Tibial artery (tissue), 4 donors: ENCODE results near the gene SSRP1.

Source experiments
- DNase-seq, 2 donors: peaks; one replicate each; pipeline ENCODE4 v3.0.0-alpha.2; 2019
- H3K27ac ChIP-seq, 2 donors: fragments of 200-600 bp; sonication (generic) in 1 of 2; 1 replicate in 1 of 2; 2 replicates in 1 of 2; pipeline ENCODE4 v1.5.1; 2018 to 2019; ENCODE audit warnings: mild to moderate bottlenecking in 1 of 2
- H3K27me3 ChIP-seq, 2 donors: fragments of 200-600 bp; sonication (generic) in 1 of 2; one replicate each; pipeline versions ENCODE4 v1.5.1 to v1.6.0; 2016 to 2019
- H3K36me3 ChIP-seq, 3 donors: fragments of 200-600 bp; sonication (generic) in 2 of 3; one replicate each; pipeline ENCODE4 v1.5.1; 2016 to 2019; ENCODE audit warnings: mild to moderate bottlenecking in 2 of 3
- H3K4me1 ChIP-seq, 4 donors: fragments of 200-600 bp; sonication (generic) in 2 of 4; 1 replicate in 3 of 4; 2 replicates in 1 of 4; pipeline ENCODE4 v1.5.1; 2016 to 2019
- H3K4me3 ChIP-seq, 2 donors: fragments of 200-600 bp; sonication (generic) in 1 of 2; 1 replicate in 1 of 2; 2 replicates in 1 of 2; pipeline ENCODE4 v1.5.1; 2018 to 2019; ENCODE audit warnings: mild to moderate bottlenecking in 2 of 2
- H3K9me3 ChIP-seq, 3 donors: fragments of 200-600 bp; sonication (generic) in 1 of 3; one replicate each; pipeline ENCODE4 v1.5.1; 2016 to 2019
- CTCF ChIP-seq, 2 experiments: fragments of 200-600 bp in 1 of 2; fragments of 450-650 bp in 1 of 2; IDR thresholded peaks; one replicate each; pipeline ENCODE4 v1.5.1; 2017 to 2019; ENCODE audit warnings: antibody characterized with exemption in 2 of 2, mild to moderate bottlenecking in 1 of 2, moderate library complexity in 1 of 2
- intact Hi-C: fragments of 100-400 bp; cut with DNase I; formaldehyde crosslinking; loops from one replicate; pipeline ENCODE4 v1.15.0; 2023; ENCODE audit warnings: low total_unique reads

Gene SSRP1

DNA sequence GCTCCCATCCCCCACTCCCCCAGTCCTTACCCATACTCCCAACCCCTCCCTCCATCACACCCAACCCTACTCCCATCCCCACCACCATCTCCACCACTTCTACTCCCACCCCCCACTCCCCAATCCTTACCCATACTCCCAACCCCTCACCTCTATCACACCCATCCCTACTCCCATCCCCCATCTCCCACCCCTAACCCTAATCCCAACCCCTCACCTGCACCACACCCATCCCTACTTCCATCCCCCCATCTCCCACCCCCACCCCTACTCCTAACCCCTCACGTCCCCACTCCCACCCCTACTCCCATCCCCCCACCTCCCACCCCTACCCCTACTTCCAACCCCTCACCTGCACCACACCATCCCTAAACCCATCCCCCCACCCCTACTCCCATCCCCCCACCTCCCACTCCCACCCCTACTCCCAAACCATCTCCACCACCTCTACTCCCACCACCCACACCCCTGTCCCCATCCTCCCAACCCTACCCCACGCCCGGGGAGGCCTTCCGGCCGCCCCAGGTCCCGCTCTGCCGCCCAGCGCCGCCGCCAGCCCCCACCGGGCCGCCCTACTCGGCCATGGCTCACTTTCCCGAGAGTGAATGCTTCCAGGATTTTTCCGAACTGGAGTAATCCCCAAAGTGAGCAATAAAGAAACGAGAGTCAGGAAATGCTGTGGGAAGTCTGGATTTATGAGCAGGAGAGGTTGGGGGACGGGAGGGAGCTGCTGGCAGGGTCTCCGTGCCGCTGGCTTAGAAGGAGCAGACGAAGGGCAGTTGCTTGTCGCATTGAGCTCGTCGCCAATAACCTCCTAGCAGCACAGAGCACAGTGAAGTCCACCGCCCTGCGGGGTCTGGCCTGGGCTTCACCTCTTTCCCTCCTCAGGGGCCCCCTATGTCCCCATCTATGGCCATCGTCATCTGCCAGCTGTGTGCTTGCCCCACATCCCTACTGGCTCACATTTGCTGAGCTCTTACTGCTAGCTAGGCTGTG lies 40.7 kb upstream of the SSRP1 start:
- Histone ChIP-seq H3K9me3 (no peaks in the 10 kb centered on the region), H3K27me3 (peaks cover 0 to 25% of the 10 kb centered on the region in 2 donors), H3K27ac (no peak overlapping the region), H3K36me3 (no peaks in the 10 kb centered on the region), H3K4me1 (no peaks in the 10 kb centered on the region), H3K4me3 (no peak overlapping the region)
- DNase-seq = no peak
- no peak for TF ChIP-seq CTCF (IDR thresholded peaks at IDR 0.05)
- intact Hi-C loops = no loop called here

- TF ChIP-seq CTCF (IDR thresholded peaks at IDR 0.05) = no peak
- intact Hi-C loops = no loop called here
- Histone ChIP-seq H3K36me3 (no peaks in the 10 kb centered on the region), H3K9me3 (no peaks in the 10 kb centered on the region), H3K4me3 (no peak overlapping the region), H3K4me1 (no peaks in the 10 kb centered on the region), H3K27me3 (peaks cover 0 to 25% of the 10 kb centered on the region in 2 donors), H3K27ac (no peak overlapping the region)
- no peak for DNase-seq
These were observed 39.8 kb upstream of the SSRP1 start for GRCh38 chr11:57375490-57375889.

- no peak for DNase-seq
- no peaks in the 10 kb centered on the region for H3K4me1 ChIP-seq
- TF ChIP-seq CTCF (IDR thresholded peaks at IDR 0.05) = no peak
- H3K36me3 ChIP-seq = no peaks in the 10 kb centered on the region
- intact Hi-C loops = no loop called here
- no peaks in the 10 kb centered on the region for H3K9me3 ChIP-seq
- H3K27me3 ChIP-seq = peaks cover 0 to 25% of the 10 kb centered on the region in 2 donors
- H3K27ac ChIP-seq = no peak overlapping the region
- H3K4me3 ChIP-seq = no peak overlapping the region
These were observed 39.3 kb upstream of the SSRP1 start for GRCh38 chr11:57374966-57375365.

- H3K4me3 ChIP-seq = no peak overlapping the region
- no peak overlapping the region for H3K27ac ChIP-seq
- no peaks in the 10 kb centered on the region for H3K36me3 ChIP-seq
- DNase-seq = no peak
- peaks cover 0 to 29% of the 10 kb centered on the region in 2 donors for H3K27me3 ChIP-seq
- H3K9me3 ChIP-seq = no peaks in the 10 kb centered on the region
- intact Hi-C loops = no loop called here
- no peak for TF ChIP-seq CTCF (IDR thresholded peaks at IDR 0.05)
- no peaks in the 10 kb centered on the region for H3K4me1 ChIP-seq
These were observed 37.5 kb upstream of the SSRP1 start for GRCh38 chr11:57373146-57373545.

GRCh38 chr11:57370941-57371340 lies 35.2 kb upstream of the SSRP1 start:
- no peak for DNase-seq
- intact Hi-C loops = no loop called here

More at GRCh38 chr11:57370941-57371340, 35.2 kb upstream of the SSRP1 start:
- no peaks in the 10 kb centered on the region for H3K4me1 ChIP-seq
- H3K27ac ChIP-seq = no peak overlapping the region
- H3K27me3 ChIP-seq = peaks cover 0 to 20% of the 10 kb centered on the region in 2 donors
- no peak for TF ChIP-seq CTCF (IDR thresholded peaks at IDR 0.05)
- no peak overlapping the region for H3K4me3 ChIP-seq
- H3K9me3 ChIP-seq = no peaks in the 10 kb centered on the region
- no peaks in the 10 kb centered on the region for H3K36me3 ChIP-seq
